ENCODE measurements around the gene CPEB3. TPM values are rescaled to one million over a fixed set of nuclear protein-coding genes. Genes with fewer than 3 reads are reported as not detected.
A peak's percentile ranks its signal among the peaks of the same experiment; 100 is the strongest.
"Not testable (repeated sequence)": the region's sequence is repeated elsewhere in the genome, so short reads cannot be mapped to it uniquely, and the experiment has no call there.

Gene CPEB3
- total RNA-seq, 1 donor from 2014 or later: 2.7 TPM

DNA sequence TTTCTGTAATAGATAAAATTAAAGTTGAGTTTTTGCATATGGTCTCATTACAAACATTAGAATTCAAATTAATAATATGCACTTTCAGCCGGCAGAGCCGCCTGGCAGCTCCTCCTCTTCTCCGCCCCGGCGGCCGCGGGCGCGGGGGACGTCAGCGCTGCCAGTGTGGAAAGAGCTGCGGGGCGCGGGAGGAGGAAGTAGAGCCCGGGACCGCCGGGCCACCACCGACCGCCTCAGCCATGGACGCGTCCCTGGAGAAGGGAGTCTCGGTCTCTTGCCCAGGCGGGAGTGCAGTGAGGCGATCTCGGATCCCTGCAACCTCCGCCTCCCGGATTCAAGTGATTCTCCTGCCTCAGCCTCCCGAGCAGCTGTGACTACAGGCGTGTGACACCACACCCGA, 176.0 kb downstream of the CPEB3 start:
- H3K4me3 Mint-ChIP-seq; H3K9me3 Mint-ChIP-seq; H3K36me3 Mint-ChIP-seq (ENCODE audit: low read depth); H3K27me3 Mint-ChIP-seq (ENCODE audit: insufficient read depth); DNase-seq (ENCODE audit: low spot score); H3K4me1 Mint-ChIP-seq (ENCODE audit: low read depth); H3K27ac Mint-ChIP-seq; intact Hi-C loops (cut with micrococcal nuclease): not testable (repeated sequence)

DNA sequence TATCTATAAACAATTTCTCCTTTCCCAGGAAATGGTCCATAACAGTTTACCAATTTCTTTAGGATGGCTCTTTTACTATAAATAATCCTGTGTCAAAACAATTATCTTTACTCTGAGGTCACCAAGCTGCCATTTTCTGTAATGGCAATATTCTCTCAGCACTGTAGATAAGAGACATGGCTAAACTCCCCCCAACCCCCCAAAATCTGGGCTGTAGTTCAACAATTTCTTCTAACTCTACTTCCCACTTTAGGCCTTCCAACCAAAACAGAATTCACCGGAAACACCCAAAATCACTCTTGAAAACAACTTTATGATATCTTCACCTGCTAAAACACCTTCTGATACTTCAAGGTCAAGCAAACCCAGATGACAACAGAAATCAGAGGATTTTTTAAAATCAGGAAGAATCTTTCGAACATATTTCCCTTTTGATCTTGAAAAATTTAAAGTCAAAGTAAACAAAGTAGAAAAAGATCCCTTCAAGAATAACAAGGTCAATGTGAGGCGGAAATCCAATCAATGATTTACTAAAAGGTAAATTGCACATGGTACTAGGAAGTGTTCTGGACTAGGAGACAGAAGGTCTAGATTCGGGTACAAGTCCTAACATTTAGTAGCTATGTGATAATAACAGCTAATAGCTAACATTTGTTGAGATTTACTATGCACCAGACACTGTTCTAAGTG, 176.8 kb downstream of the CPEB3 start:
- intact Hi-C loops (cut with micrococcal nuclease): no loop called here

DNA sequence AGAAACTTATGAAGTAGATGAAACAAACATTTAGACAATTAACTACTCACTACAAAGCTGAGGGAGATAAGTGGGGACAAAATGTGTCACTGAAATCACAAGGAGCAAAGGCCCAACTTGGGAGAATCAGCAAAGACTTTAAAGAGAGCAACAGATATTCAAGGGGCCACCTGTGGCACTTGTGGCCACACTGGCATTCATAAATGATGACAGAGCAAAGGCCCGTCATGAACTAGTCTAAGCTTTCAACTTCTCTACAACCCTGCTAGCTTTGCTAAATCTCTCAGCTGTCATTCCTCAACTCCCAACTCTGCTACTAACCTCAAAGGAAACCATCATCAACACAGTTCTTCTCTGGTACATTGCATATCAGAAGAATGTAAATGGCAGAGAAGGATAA, 178.4 kb downstream of the CPEB3 start:
- Mint-ChIP-seq H3K9me3 (no peaks in the 10 kb centered on the region), H3K4me3 (no peak overlapping the region), H3K36me3 (ENCODE audit: low read depth) (peaks cover 1% of the 10 kb centered on the region), H3K27me3 (ENCODE audit: insufficient read depth) (no peaks in the 10 kb centered on the region), H3K4me1 (ENCODE audit: low read depth) (no peaks in the 10 kb centered on the region), H3K27ac (no peak overlapping the region)
- intact Hi-C loops (cut with micrococcal nuclease): no loop called here
- no peak for DNase-seq (ENCODE audit: low spot score)

More for the DNA sequence above, 176.8 kb downstream of the CPEB3 start:
- no peak for DNase-seq (ENCODE audit: low spot score)
- H3K4me3 Mint-ChIP-seq: no peak overlapping the region
- no peaks in the 10 kb centered on the region for H3K4me1 Mint-ChIP-seq (ENCODE audit: low read depth)
- no peaks in the 10 kb centered on the region for H3K27me3 Mint-ChIP-seq (ENCODE audit: insufficient read depth)
- H3K36me3 Mint-ChIP-seq (ENCODE audit: low read depth): peaks cover 1% of the 10 kb centered on the region
- H3K9me3 Mint-ChIP-seq: no peaks in the 10 kb centered on the region
- H3K27ac Mint-ChIP-seq: no peak overlapping the region

DNA sequence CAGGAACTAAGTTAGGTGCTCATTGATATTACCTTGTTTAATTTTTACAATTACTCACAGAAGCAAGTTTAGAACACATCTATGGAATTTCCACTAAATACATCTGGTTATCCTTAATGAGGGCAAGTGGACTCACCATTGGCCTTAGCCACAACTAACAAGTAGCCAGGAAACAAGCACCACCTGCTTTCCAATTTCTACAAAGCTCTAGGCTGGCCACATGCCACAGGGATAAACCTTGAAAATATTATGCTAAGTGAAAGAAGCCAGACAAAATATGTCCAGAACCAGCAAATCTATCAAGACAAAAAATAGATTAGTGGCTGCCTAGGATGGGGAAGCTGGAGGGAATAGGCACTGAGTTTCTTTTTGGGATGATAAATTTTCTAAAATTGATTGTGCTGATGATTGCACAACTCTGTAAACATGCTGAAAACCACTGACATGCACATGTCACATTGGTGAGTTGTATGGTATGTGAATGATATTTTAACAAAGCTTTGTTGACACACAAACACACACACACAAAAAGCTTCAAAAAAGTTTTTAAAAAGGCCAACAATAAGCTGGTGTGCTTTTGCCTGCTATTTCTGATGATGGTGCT, 179.4 kb downstream of the CPEB3 start:
- no peaks in the 10 kb centered on the region for H3K27me3 Mint-ChIP-seq (ENCODE audit: insufficient read depth)
- H3K4me3 Mint-ChIP-seq: no peak overlapping the region

DNA sequence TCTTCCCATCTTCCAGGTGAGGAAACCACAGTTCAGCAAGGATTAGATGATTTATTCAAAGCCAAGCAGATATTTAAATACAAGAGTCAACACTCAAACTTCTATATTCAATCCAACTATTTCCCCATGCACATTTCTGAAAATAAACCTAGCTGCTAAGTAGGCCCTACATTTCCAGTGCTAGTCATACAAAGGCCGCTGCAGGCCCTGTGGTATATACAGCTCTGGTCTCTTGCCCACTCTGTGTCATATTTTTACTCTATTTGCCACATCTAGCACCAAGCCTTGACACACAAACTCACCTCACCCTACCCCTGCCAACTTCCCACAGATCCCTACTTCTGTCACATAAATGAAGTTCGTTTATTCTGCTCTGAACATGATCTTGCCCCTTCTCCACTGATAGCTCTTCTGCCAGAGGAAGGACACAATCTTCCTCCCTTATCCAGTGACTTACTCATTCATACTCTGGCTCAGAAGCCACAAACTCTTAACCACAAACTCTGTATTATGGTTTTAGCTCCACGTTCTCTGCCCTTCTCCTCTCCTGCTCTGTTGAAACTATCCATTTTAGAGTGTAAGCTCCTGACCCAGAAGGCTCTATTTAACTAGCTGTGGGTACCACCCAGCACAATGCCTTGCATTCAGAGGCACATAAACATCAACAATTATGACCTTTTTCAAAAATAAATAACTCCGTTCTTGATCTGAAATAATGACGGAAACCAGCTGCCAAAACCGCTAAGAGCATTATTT, 180.7 kb downstream of the CPEB3 start:
- Mint-ChIP-seq H3K36me3 (ENCODE audit: low read depth) (peaks cover 1% of the 10 kb centered on the region), H3K9me3 (no peaks in the 10 kb centered on the region), H3K4me1 (ENCODE audit: low read depth) (no peaks in the 10 kb centered on the region), H3K27ac (no peak overlapping the region), H3K27me3 (ENCODE audit: insufficient read depth) (no peaks in the 10 kb centered on the region), H3K4me3 (no peak overlapping the region)
- intact Hi-C loops (cut with micrococcal nuclease): no loop called here
- DNase-seq (ENCODE audit: low spot score): no peak

More for the DNA sequence above, 179.4 kb downstream of the CPEB3 start:
- Mint-ChIP-seq H3K4me1 (ENCODE audit: low read depth) (no peaks in the 10 kb centered on the region), H3K36me3 (ENCODE audit: low read depth) (peaks cover 1% of the 10 kb centered on the region), H3K27ac (no peak overlapping the region), H3K9me3 (no peaks in the 10 kb centered on the region)
- intact Hi-C loops (cut with micrococcal nuclease): no loop called here
- DNase-seq (ENCODE audit: low spot score): no peak

DNA sequence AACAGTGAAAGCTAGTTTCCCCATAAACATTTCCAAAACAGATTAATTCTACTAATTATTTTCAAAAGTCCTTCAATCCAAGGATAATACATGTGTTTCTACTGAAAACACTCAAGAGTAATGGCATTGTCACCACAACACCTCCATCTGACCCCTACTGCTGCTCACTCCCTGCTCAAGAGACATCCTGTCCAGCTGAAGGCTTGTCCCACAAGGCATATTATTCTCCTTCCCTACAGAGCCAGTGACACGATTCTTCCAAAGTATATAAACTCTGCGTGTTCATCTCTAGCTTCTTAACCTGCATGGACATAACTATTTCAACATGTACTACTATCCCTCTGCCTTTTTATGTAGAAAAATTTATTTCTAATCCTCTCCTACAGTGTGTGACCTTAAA, 182.1 kb downstream of the CPEB3 start:
- no peaks in the 10 kb centered on the region for H3K27me3 Mint-ChIP-seq (ENCODE audit: insufficient read depth)
- DNase-seq (ENCODE audit: low spot score): no peak
- intact Hi-C loops (cut with micrococcal nuclease): no loop called here
- no peaks in the 10 kb centered on the region for H3K9me3 Mint-ChIP-seq
- no peak overlapping the region for H3K4me3 Mint-ChIP-seq
- no peaks in the 10 kb centered on the region for H3K4me1 Mint-ChIP-seq (ENCODE audit: low read depth)
- H3K27ac Mint-ChIP-seq: no peak overlapping the region
- peaks cover 1% of the 10 kb centered on the region for H3K36me3 Mint-ChIP-seq (ENCODE audit: low read depth)

DNA sequence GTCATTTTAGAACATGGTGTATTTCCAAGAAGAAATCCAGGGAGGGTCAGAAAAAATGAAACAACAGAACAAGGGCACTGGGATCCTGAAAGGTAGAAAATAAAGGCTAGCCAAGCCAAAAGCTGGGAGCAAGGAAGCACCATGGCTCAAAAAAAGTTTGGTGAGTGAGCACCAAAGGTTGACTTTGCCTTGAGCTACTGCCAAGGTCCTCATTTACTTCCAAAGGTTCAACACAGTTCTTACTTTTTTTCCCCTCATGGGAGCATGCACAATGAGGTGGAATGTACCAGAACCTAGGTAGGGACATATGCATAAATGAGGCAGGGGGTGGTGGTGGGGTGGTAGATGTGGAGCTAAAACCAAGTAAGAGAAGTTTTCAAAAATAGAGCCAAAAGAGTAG, 182.8 kb downstream of the CPEB3 start:
- intact Hi-C loops (cut with micrococcal nuclease): no loop called here
- Mint-ChIP-seq H3K27ac (no peak overlapping the region), H3K36me3 (ENCODE audit: low read depth) (peaks cover 1% of the 10 kb centered on the region), H3K27me3 (ENCODE audit: insufficient read depth) (no peaks in the 10 kb centered on the region), H3K4me1 (ENCODE audit: low read depth) (no peaks in the 10 kb centered on the region), H3K9me3 (no peaks in the 10 kb centered on the region), H3K4me3 (no peak overlapping the region)
- DNase-seq (ENCODE audit: low spot score): no peak

DNA sequence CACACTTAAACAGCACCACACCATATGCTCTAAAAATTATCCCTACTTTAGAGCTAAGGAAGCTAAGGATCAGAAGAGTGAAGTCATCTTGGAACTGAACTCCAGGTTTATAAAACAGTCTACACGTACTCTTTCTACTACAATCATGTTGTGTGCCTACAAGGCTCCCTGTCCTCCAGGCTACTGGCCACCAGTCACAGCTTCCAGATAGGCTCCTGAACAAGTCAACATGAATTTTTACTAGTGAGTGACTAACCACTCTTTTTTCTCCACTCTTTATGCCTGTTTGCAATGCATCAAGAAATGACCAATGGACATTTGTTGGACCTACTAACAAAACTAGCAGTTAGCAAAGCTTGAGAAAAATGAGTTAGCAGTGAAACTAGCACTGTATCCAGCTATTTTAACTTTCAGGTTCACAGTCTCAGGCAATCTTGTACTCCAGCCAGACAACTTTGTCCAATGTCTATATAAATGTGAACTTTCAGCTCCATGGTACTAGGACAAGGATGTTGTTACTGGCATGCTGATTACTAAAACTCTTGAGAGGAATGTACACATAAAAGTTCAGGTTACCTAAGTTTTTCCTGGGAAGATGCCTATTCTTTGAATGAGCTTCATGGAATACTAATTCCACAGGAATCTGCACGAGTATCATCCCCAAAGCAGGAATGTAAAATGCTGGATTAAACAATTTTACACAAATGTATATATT, 187.3 kb downstream of the CPEB3 start:
- H3K4me3 Mint-ChIP-seq: no peak overlapping the region
- H3K27ac Mint-ChIP-seq: no peak overlapping the region
- peaks cover 22% of the 10 kb centered on the region for H3K4me1 Mint-ChIP-seq (ENCODE audit: low read depth)
- no peaks in the 10 kb centered on the region for H3K9me3 Mint-ChIP-seq
- no peaks in the 10 kb centered on the region for H3K27me3 Mint-ChIP-seq (ENCODE audit: insufficient read depth)
- DNase-seq (ENCODE audit: low spot score): no peak
- no peaks in the 10 kb centered on the region for H3K36me3 Mint-ChIP-seq (ENCODE audit: low read depth)
- intact Hi-C loops (cut with micrococcal nuclease): no loop called here

DNA sequence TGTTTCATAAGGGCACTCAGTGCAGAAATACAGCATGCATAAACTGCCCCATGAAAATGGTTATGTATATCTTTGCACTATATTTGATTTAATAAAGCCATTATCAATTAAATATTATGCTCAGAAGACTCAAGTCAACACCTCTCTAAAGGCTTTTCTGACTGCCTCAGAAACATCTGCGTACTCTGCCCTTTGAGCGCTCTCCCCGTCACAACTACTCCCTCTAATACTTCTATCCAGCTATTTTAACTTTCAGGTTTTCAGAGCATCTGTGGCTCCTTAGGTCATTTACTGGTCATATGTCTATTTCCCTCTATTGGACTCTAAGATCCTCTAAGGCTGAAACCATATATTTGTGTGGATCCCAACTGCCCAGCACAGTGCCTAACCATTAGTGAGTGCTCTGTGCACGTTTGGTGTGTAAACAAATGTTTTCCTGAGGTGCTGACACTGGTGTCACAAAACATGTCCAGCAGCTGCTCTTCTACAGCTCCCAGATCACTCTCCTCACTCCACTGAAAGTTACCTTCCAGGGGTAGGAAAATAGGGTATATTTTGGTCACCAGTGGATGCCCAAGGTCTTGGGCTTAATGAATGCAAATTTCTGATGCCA, 188.2 kb downstream of the CPEB3 start:
- no peak overlapping the region for H3K27ac Mint-ChIP-seq

DNA sequence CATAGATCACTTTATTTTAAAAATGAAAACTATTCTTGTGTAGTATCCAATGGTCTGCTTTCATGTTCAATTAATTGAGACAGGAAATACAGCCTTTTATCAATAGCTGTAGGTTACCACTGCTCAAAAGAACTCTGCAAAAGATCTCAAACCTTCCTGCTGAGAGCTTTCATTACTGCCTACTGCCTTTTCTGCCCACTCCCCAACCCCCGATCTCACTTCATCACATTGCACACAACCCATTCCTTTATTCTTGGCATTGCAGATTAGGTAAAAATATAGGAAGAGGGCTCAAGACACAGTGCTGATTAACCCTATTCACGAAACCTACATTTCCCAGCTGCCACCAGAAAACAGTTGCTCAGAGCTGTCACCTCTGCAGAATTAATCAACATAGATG, 195.9 kb downstream of the CPEB3 start:
- H3K4me3 Mint-ChIP-seq: no peak overlapping the region
- intact Hi-C loops (cut with micrococcal nuclease): no loop called here
- H3K36me3 Mint-ChIP-seq (ENCODE audit: low read depth): no peaks in the 10 kb centered on the region
- DNase-seq (ENCODE audit: low spot score): no peak
- no peaks in the 10 kb centered on the region for H3K4me1 Mint-ChIP-seq (ENCODE audit: low read depth)
- H3K27me3 Mint-ChIP-seq (ENCODE audit: insufficient read depth): no peaks in the 10 kb centered on the region
- H3K9me3 Mint-ChIP-seq: no peaks in the 10 kb centered on the region
- H3K27ac Mint-ChIP-seq: no peak overlapping the region

More for the DNA sequence above, 188.2 kb downstream of the CPEB3 start:
- Mint-ChIP-seq H3K4me3 (no peak overlapping the region), H3K4me1 (ENCODE audit: low read depth) (peaks cover 22% of the 10 kb centered on the region), H3K9me3 (no peaks in the 10 kb centered on the region), H3K27me3 (ENCODE audit: insufficient read depth) (no peaks in the 10 kb centered on the region), H3K36me3 (ENCODE audit: low read depth) (no peaks in the 10 kb centered on the region)
- intact Hi-C loops (cut with micrococcal nuclease): no loop called here
- no peak for DNase-seq (ENCODE audit: low spot score)

DNA sequence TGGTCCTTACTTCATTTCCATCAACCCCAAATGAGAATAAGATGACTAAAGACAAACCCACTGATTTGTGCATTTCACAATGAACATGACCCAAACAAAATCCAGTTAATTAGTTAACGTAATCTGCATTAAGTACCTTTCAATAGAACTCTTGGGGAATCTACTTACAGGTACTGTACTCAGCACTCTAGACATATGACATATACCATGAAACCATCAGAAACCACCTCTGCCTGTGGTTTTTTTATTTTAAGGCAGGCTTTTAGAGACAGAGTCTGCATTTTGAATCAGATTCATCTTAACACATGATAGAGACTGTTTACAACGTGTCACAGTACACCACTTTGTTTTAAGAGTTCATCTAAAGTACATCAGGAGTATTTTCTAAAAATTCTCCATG, 198.9 kb downstream of the CPEB3 start:
- Mint-ChIP-seq H3K9me3 (no peaks in the 10 kb centered on the region), H3K27ac (no peak overlapping the region), H3K27me3 (ENCODE audit: insufficient read depth) (no peaks in the 10 kb centered on the region), H3K36me3 (ENCODE audit: low read depth) (no peaks in the 10 kb centered on the region), H3K4me3 (no peak overlapping the region), H3K4me1 (ENCODE audit: low read depth) (peaks cover 8% of the 10 kb centered on the region)
- DNase-seq (ENCODE audit: low spot score): no peak
- intact Hi-C loops (cut with micrococcal nuclease): no loop called here

DNA sequence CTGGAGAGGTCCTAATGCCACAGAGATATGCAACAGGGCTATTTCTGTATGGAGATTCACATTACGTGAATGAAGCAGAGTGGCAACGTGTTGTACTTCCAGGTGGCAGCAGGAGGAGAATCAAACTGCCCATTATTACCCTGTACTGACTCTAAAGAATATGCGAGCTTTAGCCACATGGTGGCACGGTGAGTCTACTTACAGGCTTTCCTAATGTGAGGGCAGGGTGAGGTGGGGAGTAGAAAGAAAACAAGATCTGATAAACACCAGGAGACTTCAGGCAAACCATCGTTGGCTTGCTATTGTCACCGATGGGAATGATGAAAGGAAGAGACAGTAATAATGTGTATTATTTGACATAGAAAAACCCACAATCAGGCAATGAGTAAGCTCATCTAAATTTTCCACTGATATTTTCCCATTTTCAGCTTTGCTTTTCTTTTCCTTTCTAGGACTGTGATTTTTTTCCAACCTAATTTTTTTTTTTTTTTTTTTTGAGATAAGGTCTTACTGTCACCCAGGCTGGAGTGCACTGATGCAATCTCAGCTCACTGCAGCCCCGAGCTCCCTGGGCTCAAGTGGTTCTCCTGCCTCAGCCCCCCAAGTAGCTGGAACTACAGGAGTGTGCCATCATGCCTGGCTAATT, 203.0 kb downstream of the CPEB3 start:
- Mint-ChIP-seq H3K4me3 (no peak overlapping the region), H3K27ac (no peak overlapping the region), H3K4me1 (ENCODE audit: low read depth) (peaks cover 8% of the 10 kb centered on the region), H3K36me3 (ENCODE audit: low read depth) (no peaks in the 10 kb centered on the region), H3K27me3 (ENCODE audit: insufficient read depth) (no peaks in the 10 kb centered on the region), H3K9me3 (no peaks in the 10 kb centered on the region)
- intact Hi-C loops (cut with micrococcal nuclease): loop anchor here (1.0 kb wide), 3 partner anchors 204 to 486 kb away; partner anchors contain the start of gene IDE
- peak; percentile 43 for DNase-seq (ENCODE audit: low spot score)
